ENCODE data around the gene DSN1. TPM values are rescaled to one million over a fixed set of nuclear protein-coding genes. Genes with fewer than 3 reads are reported as not detected.

Gene DSN1
- total RNA-seq, 2 experiments from 2014 or later, result 23.0 to 24.7 TPM

DNA sequence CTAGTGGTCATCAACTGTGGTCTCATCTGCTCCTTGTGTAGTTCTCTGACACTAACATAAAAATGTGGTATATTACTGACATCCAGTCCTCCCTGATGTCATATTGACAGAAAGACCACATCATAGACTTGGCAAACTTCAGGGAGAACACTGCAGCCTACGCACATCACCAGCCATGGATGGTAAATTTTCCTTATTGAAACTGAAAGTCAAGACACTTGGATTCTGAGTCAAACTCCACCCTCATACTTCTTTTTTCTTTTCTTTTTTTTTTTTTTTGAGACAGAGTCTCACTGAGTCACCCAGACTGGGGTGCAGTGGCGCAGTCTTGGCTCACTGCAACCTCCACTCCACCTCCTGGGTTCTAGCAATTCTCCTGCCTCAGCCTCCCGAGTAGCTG is 53.1 kb downstream of the DSN1 start:
- Mint-ChIP-seq H3K4me3 (no peak overlapping the region), H3K27me3 (ENCODE audit: low read depth) (no peaks in the 10 kb centered on the region), H3K9me3 (no peaks in the 10 kb centered on the region), H3K36me3 (ENCODE audit: low read depth) (peaks cover 4% of the 10 kb centered on the region), H3K4me1 (ENCODE audit: low read depth) (peaks cover 12% of the 10 kb centered on the region), H3K27ac (peak overlapping the region; percentile 3)
- DNase-seq, result peak; percentile 58
- intact Hi-C loops (cut with micrococcal nuclease), result loop anchor here (1.0 kb wide), 1 partner anchor 26 kb away; the partner anchor contains the start of gene NDRG3
- CTCF ChIA-PET, result interaction anchor here (0.6 kb wide), 1 partner anchor 300 kb away, joined by 4 read pairs; no protein-coding TSS in a partner anchor

- peak; percentile 43 for DNase-seq
- CTCF ChIA-PET, result interaction anchor here (0.7 to 1.3 kb wide), 4 partner anchors 37 to 223 kb away, joined by 3 read pairs; no protein-coding TSS in a partner anchor
- H3K27me3 Mint-ChIP-seq (ENCODE audit: low read depth), result no peaks in the 10 kb centered on the region
- no peak overlapping the region for H3K27ac Mint-ChIP-seq
- H3K4me1 Mint-ChIP-seq (ENCODE audit: low read depth), result peaks cover 12% of the 10 kb centered on the region
- peaks cover 4% of the 10 kb centered on the region for H3K36me3 Mint-ChIP-seq (ENCODE audit: low read depth)
- intact Hi-C loops (cut with micrococcal nuclease), result loop anchor here (1.0 to 5.0 kb wide), 4 partner anchors 37 to 170 kb away; partner anchors contain the start of gene DSN1
- H3K4me3 Mint-ChIP-seq, result no peak overlapping the region
- no peaks in the 10 kb centered on the region for H3K9me3 Mint-ChIP-seq
Measured at GRCh38 chr20:36717657-36718056, 55.9 kb downstream of the DSN1 start.

GRCh38 chr20:36717021-36717420 is 56.5 kb downstream of the DSN1 start:
- no peak overlapping the region for H3K4me3 Mint-ChIP-seq
- CTCF ChIA-PET, result interaction anchor here (0.5 to 1.3 kb wide), 2 partner anchors 38 to 72 kb away, joined by 3 read pairs; no protein-coding TSS in a partner anchor
- H3K27ac Mint-ChIP-seq, result no peak overlapping the region
- no peak for DNase-seq
- peaks cover 4% of the 10 kb centered on the region for H3K36me3 Mint-ChIP-seq (ENCODE audit: low read depth)
- no peaks in the 10 kb centered on the region for H3K9me3 Mint-ChIP-seq
- peaks cover 12% of the 10 kb centered on the region for H3K4me1 Mint-ChIP-seq (ENCODE audit: low read depth)
- intact Hi-C loops (cut with micrococcal nuclease), result loop anchor here (1.0 to 5.0 kb wide), 4 partner anchors 37 to 170 kb away; partner anchors contain the start of gene DSN1
- no peaks in the 10 kb centered on the region for H3K27me3 Mint-ChIP-seq (ENCODE audit: low read depth)

- no peaks in the 10 kb centered on the region for H3K27me3 Mint-ChIP-seq (ENCODE audit: low read depth)
- CTCF ChIA-PET, result interaction anchor here (0.7 kb wide), 1 partner anchor 679 kb away, joined by 3 read pairs; no protein-coding TSS in a partner anchor
- H3K4me1 Mint-ChIP-seq (ENCODE audit: low read depth), result no peaks in the 10 kb centered on the region
- H3K9me3 Mint-ChIP-seq, result no peaks in the 10 kb centered on the region
- no peak overlapping the region for H3K27ac Mint-ChIP-seq
- DNase-seq, result no peak
- intact Hi-C loops (cut with micrococcal nuclease), result no loop called here
- no peak overlapping the region for H3K4me3 Mint-ChIP-seq
- H3K36me3 Mint-ChIP-seq (ENCODE audit: low read depth), result no peaks in the 10 kb centered on the region
Measured at GRCh38 chr20:36712775-36713174, 60.8 kb downstream of the DSN1 start.

DNA sequence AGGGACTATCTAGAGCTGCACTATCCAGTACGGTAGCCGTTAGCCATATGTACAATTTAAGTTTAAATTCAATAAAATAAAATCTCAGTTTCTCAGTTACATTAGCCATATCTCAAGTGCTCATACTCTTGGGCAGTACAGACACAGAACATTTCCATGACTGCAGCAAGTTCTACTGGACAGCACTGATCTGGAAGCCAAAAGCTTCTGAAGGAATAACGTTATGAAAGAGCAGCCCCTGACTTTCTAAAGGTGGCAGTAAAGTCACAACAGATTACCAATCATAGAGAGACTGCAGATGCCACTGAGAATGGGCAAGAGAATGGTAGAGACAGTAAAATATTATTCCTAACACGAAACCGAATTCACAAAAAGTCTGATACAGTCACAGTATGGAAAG is 64.4 kb downstream of the DSN1 start:
- no peak for DNase-seq
- no peak overlapping the region for H3K4me3 Mint-ChIP-seq
- no peaks in the 10 kb centered on the region for H3K27me3 Mint-ChIP-seq (ENCODE audit: low read depth)
- CTCF ChIA-PET, result no interaction called here
- no peaks in the 10 kb centered on the region for H3K4me1 Mint-ChIP-seq (ENCODE audit: low read depth)
- H3K27ac Mint-ChIP-seq, result no peak overlapping the region
- no peaks in the 10 kb centered on the region for H3K9me3 Mint-ChIP-seq
- H3K36me3 Mint-ChIP-seq (ENCODE audit: low read depth), result peaks cover 3% of the 10 kb centered on the region
- intact Hi-C loops (cut with micrococcal nuclease), result no loop called here

GRCh38 chr20:36703530-36703929 is 70.0 kb downstream of the DSN1 start:
- Mint-ChIP-seq H3K36me3 (ENCODE audit: low read depth) (peaks cover 3% of the 10 kb centered on the region), H3K9me3 (no peaks in the 10 kb centered on the region), H3K27me3 (ENCODE audit: low read depth) (no peaks in the 10 kb centered on the region), H3K4me3 (no peak overlapping the region), H3K27ac (no peak overlapping the region), H3K4me1 (ENCODE audit: low read depth) (no peaks in the 10 kb centered on the region)
- DNase-seq, result no peak
- intact Hi-C loops (cut with micrococcal nuclease), result no loop called here
- CTCF ChIA-PET, result no interaction called here

Other genes with a start within 250 kb of the DSN1 start
- gene MYL9, start 232.2 kb downstream of the DSN1 start, total RNA-seq, result not detected
- 10 to 100 TPM; 32.2 to 33.6 TPM for gene TGIF2, start 200.2 kb downstream of the DSN1 start, total RNA-seq
- 10 to 100 TPM; 79.8 to 85.9 TPM for gene RAB5IF, start 168.0 kb downstream of the DSN1 start, total RNA-seq
- 10 to 100 TPM; 44.1 TPM for gene SLA2, start 127.6 kb downstream of the DSN1 start, total RNA-seq
- 10 to 100 TPM; 26.1 to 28.2 TPM for gene NDRG3, start 27.7 kb downstream of the DSN1 start, total RNA-seq
- gene TLDC2, start 102.4 kb upstream of the DSN1 start, total RNA-seq, result not detected
- 10 to 100 TPM; 29.9 to 33.5 TPM for gene SAMHD1, start 177.9 kb upstream of the DSN1 start, total RNA-seq

All from activated naive CD4-positive, alpha-beta T cell treated with anti-CD3 and anti-CD28 coated beads for 36 hours (primary cell).